ENCODE data around the gene PSMB2. TPM values are rescaled to one million over a fixed set of nuclear protein-coding genes. Genes with fewer than 3 reads are reported as not detected.

Gene PSMB2
- total RNA-seq, 1 experiment from 2014 or later: 122 TPM

DNA sequence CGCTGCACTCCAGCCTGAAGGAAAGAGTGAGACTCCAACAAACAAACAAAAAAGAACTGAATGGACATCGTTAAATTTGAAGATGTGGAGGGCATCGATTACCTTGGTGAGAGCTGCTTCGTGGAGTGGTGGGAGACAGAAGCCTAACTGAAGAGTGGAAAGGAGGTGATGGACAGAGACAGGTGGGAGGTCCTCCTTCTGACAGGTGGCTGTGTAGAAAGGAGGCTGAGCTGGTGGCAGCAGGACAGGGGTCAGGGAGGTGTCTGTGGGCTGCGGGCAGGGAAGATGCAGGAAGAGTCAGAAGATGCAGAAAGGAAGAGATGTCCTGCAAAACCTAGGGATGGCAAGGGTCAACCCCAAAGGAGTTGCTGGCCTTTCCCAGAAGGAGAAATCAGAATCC, 46.8 kb upstream of the PSMB2 start (continued):
- TF ChIP-seq, protein P1, sequence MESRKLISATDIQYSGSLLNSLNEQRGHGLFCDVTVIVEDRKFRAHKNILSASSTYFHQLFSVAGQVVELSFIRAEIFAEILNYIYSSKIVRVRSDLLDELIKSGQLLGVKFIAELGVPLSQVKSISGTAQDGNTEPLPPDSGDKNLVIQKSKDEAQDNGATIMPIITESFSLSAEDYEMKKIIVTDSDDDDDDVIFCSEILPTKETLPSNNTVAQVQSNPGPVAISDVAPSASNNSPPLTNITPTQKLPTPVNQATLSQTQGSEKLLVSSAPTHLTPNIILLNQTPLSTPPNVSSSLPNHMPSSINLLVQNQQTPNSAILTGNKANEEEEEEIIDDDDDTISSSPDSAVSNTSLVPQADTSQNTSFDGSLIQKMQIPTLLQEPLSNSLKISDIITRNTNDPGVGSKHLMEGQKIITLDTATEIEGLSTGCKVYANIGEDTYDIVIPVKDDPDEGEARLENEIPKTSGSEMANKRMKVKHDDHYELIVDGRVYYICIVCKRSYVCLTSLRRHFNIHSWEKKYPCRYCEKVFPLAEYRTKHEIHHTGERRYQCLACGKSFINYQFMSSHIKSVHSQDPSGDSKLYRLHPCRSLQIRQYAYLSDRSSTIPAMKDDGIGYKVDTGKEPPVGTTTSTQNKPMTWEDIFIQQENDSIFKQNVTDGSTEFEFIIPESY (IDR thresholded peaks at IDR 0.05; ENCODE audit: extremely low read depth, insufficient replicate concordance, low read length): no peak
- TF ChIP-seq TCF7L2 (IDR thresholded peaks at IDR 0.05; ENCODE audit: borderline replicate concordance, extremely low read depth, insufficient read depth, insufficient read length): no peak

DNA sequence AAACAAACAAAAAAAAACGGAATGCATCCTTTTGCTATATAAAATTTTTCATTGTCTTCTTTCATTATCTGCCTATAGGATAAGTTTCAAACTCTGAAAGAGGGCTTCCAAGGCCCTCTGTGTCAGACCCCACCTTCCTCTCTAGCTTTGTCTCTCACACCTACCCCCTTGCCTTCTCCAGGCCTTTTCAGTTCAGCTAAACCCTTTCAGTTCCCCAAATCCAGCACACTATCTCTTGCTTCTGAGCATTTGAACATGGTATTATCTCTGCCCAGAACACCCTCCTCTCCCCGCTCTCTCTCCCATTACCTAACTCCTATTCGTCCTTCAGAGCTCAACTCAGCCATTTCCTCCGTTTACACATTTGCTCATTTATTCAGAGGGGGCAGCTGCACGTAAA, 41.7 kb upstream of the PSMB2 start:
- no peaks in the 10 kb centered on the region for H3K4me1 ChIP-seq (ENCODE audit: control insufficient read depth in 1 of 2, insufficient read depth in 2 of 2, low read length in 2 of 2)
- H3K36me3 ChIP-seq (ENCODE audit: control insufficient read depth in 1 of 2, insufficient read depth in 2 of 2, low read length in 2 of 2): no peaks in the 10 kb centered on the region
- BruUV-seq (replicated peaks): no TSS peak
- H4K20me1 ChIP-seq (ENCODE audit: insufficient read depth): no peaks in the 10 kb centered on the region
- no peak overlapping the region for H2AFZ ChIP-seq (ENCODE audit: low read depth, low read length, poor library complexity, severe bottlenecking)
- no peaks in the 10 kb centered on the region for H3K79me2 ChIP-seq (ENCODE audit: insufficient read depth, low read length)
- peaks cover 16% of the 10 kb centered on the region; the same call in 1 of the 2 replicates for H3K27me3 ChIP-seq (ENCODE audit: insufficient read depth, low read length)
- no peak for TF ChIP-seq CBX3 (IDR thresholded peaks at IDR 0.05; ENCODE audit: low read depth)
- TF ChIP-seq RAD21 (IDR thresholded peaks at IDR 0.05; ENCODE audit: low read depth): no peak
- TF ChIP-seq EZH2 (IDR thresholded peaks at IDR 0.05): no peak
- TF ChIP-seq EGR1 (IDR thresholded peaks at IDR 0.05; ENCODE audit: low read depth): no peak
- TF ChIP-seq FOSL1 (IDR thresholded peaks at IDR 0.05; ENCODE audit: low read depth): no peak
- H3K27ac ChIP-seq (ENCODE audit: low read depth, low read length): no peak overlapping the region
- no peak for DNase-seq (ENCODE audit: low read depth, low spot score)
- H3K4me2 ChIP-seq (ENCODE audit: low read length): no peak overlapping the region
- no peak overlapping the region for H3K9ac ChIP-seq (ENCODE audit: low read length)
- ATAC-seq: no peak
- no peaks in the 10 kb centered on the region for H3K9me3 ChIP-seq (ENCODE audit: control insufficient read depth in 1 of 2, insufficient read depth in 1 of 2, low read depth in 1 of 2, low read length in 2 of 2)
- RAD21 ChIA-PET (ENCODE audit: low non-redundant PET in 1 of 2, low total read pairs in 2 of 2, uncharacterized antibody in 2 of 2, unreplicated experiment in 2 of 2): no interaction called here
- no peak overlapping the region for H3K4me3 ChIP-seq (replicated peaks in 1 of 2; ENCODE audit: low read depth in 1 of 2, low read length in 2 of 2)
- CTCF ChIA-PET: no interaction called here
- POLR2A ChIA-PET: no interaction called here
- H3K9me2 ChIP-seq (ENCODE audit: insufficient read depth): no peaks in the 10 kb centered on the region
- intact Hi-C loops (cut with micrococcal nuclease): no loop called here

Measured in HCT116 (cell line).